Measurements from ENCODE around the gene KIF5C.

Gene KIF5C

GRCh38 chr2:148901142-148901541, 26.1 kb downstream of the KIF5C start:
- Mint-ChIP-seq H3K4me1 (peaks cover 9% of the 10 kb centered on the region), H3K36me3 (ENCODE audit: low read depth) (peaks cover 10% of the 10 kb centered on the region), H3K27ac (no peak overlapping the region), H3K27me3 (ENCODE audit: low read depth) (no peaks in the 10 kb centered on the region), H3K4me3 (no peak overlapping the region), H3K9me3 (peaks cover 4% of the 10 kb centered on the region)
- TF ChIP-seq, protein P1, sequence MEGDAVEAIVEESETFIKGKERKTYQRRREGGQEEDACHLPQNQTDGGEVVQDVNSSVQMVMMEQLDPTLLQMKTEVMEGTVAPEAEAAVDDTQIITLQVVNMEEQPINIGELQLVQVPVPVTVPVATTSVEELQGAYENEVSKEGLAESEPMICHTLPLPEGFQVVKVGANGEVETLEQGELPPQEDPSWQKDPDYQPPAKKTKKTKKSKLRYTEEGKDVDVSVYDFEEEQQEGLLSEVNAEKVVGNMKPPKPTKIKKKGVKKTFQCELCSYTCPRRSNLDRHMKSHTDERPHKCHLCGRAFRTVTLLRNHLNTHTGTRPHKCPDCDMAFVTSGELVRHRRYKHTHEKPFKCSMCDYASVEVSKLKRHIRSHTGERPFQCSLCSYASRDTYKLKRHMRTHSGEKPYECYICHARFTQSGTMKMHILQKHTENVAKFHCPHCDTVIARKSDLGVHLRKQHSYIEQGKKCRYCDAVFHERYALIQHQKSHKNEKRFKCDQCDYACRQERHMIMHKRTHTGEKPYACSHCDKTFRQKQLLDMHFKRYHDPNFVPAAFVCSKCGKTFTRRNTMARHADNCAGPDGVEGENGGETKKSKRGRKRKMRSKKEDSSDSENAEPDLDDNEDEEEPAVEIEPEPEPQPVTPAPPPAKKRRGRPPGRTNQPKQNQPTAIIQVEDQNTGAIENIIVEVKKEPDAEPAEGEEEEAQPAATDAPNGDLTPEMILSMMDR (IDR thresholded peaks at IDR 0.05; ENCODE audit: unreplicated experiment in 3 of 3): no peak

GRCh38 chr2:148902798-148903197, 27.8 kb downstream of the KIF5C start:
- H3K9me3 Mint-ChIP-seq: peaks cover 4% of the 10 kb centered on the region
- TF ChIP-seq, protein P1 (IDR thresholded peaks at IDR 0.05; ENCODE audit: unreplicated experiment in 3 of 3): no peak
- H3K4me1 Mint-ChIP-seq: peaks cover 9% of the 10 kb centered on the region
- no peaks in the 10 kb centered on the region for H3K27me3 Mint-ChIP-seq (ENCODE audit: low read depth)
- no peak overlapping the region for H3K27ac Mint-ChIP-seq
- peaks cover 10% of the 10 kb centered on the region for H3K36me3 Mint-ChIP-seq (ENCODE audit: low read depth)
- H3K4me3 Mint-ChIP-seq: no peak overlapping the region

GRCh38 chr2:148903294-148903693, 28.3 kb downstream of the KIF5C start:
- Mint-ChIP-seq H3K27me3 (ENCODE audit: low read depth) (no peaks in the 10 kb centered on the region), H3K4me1 (peaks cover 9% of the 10 kb centered on the region), H3K27ac (no peak overlapping the region), H3K9me3 (peaks cover 4% of the 10 kb centered on the region), H3K36me3 (ENCODE audit: low read depth) (peaks cover 10% of the 10 kb centered on the region), H3K4me3 (no peak overlapping the region)
- TF ChIP-seq, protein P1 (IDR thresholded peaks at IDR 0.05; ENCODE audit: unreplicated experiment in 3 of 3): no peak

DNA sequence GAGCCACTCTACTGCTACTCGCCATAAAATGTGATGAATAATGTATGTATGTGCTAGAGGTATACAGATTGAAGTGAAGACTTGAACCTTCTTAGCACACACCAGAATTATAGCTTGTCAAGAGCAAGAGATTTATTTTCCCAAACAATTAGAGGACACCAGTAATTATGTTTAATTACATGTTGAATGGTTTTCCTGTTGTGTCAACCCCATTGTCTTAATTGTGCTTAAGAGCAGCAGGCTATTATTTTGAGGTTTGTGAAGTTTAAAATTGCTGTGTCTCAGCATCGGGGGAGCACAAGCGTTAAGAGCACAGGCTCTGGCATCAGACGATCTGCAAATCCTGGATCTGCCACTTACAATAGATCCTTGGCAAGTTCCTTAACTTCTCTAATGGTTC, 29.0 kb downstream of the KIF5C start:
- TF ChIP-seq, protein P1 (IDR thresholded peaks at IDR 0.05; ENCODE audit: unreplicated experiment in 3 of 3): no peak
- H3K36me3 Mint-ChIP-seq (ENCODE audit: low read depth): peaks cover 10% of the 10 kb centered on the region
- no peak overlapping the region for H3K4me3 Mint-ChIP-seq
- peaks cover 4% of the 10 kb centered on the region for H3K9me3 Mint-ChIP-seq
- H3K4me1 Mint-ChIP-seq: peaks cover 9% of the 10 kb centered on the region
- H3K27ac Mint-ChIP-seq: no peak overlapping the region
- H3K27me3 Mint-ChIP-seq (ENCODE audit: low read depth): no peaks in the 10 kb centered on the region

GRCh38 chr2:148906124-148906523, 31.1 kb downstream of the KIF5C start:
- H3K4me1 Mint-ChIP-seq: no peaks in the 10 kb centered on the region
- H3K9me3 Mint-ChIP-seq: peaks cover 4% of the 10 kb centered on the region
- no peaks in the 10 kb centered on the region for H3K27me3 Mint-ChIP-seq (ENCODE audit: low read depth)
- no peak overlapping the region for H3K4me3 Mint-ChIP-seq
- TF ChIP-seq, protein P1 (IDR thresholded peaks at IDR 0.05; ENCODE audit: unreplicated experiment in 3 of 3): no peak
- H3K27ac Mint-ChIP-seq: no peak overlapping the region
- peaks cover 10% of the 10 kb centered on the region for H3K36me3 Mint-ChIP-seq (ENCODE audit: low read depth)

DNA sequence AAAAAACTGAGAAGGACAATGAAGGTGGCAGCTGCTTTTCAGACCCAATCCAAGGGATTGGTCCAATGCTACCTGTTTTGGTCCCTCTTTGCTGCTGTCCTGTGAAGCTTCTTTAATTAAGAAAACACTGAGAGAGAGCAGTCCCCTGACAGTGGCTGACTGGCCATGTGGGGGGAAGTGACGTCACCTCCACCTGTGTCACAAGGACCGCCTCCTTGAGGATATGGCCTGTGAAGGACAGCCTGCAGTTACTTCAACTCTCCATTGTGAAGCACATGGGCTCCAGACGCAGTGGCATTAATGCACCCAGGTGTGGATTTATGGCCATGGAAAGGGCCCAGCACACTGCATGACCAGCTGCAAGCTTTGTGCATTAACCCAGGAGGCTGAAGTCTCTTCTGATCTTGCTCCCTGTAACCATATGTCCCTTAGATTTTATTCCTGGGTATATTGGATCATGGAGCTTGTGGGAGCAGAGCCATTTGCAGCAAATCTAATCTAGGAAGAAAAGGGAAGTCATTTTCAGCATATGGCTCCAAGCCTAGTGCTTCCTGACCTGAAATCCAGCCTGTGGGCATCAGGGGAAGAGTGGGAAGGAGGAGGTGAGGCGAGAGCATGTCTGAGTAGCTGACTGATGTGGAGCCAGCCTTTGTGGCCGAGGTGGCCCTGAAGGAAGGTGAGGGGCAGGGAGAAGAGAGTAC, 32.2 kb downstream of the KIF5C start:
- H3K27me3 Mint-ChIP-seq (ENCODE audit: low read depth): peaks cover 4% of the 10 kb centered on the region
- H3K4me3 Mint-ChIP-seq: no peak overlapping the region
- peaks cover 10% of the 10 kb centered on the region for H3K36me3 Mint-ChIP-seq (ENCODE audit: low read depth)
- no peaks in the 10 kb centered on the region for H3K4me1 Mint-ChIP-seq
- peaks cover 4% of the 10 kb centered on the region for H3K9me3 Mint-ChIP-seq
- TF ChIP-seq, protein P1 (IDR thresholded peaks at IDR 0.05; ENCODE audit: unreplicated experiment in 3 of 3): no peak
- no peak overlapping the region for H3K27ac Mint-ChIP-seq

All from nephron (organoid).